Activated T-helper 1 cell treated with anti-CD3 and anti-CD28 coated beads, Interleukin-12 subunit alpha, Interleukin-12 subunit beta, Interleukin-2, Interleukin-4 antibody, amounts not matched to agents 30 ng/mL and 10 ng/mL and 1 ng/mL, durations not matched to agents 14 hours and 24 hours and 36 hours (primary cell): ENCODE results near the gene OLFML1. TPM values are rescaled to one million over a fixed set of nuclear protein-coding genes. Genes with fewer than 3 reads are reported as not detected.

ENCODE experiments used
- DNase-seq: peaks from one replicate; pipeline ENCODE4 v3.0.0; 2021; ENCODE audit warnings: low spot score
- H3K27ac Mint-ChIP-seq: one replicate; pipeline ENCODE4 v1.8.0; 2021; ENCODE audit warnings: mild to moderate bottlenecking, mixed read lengths
- H3K27me3 Mint-ChIP-seq: one replicate; pipeline ENCODE4 v1.8.0; 2022; ENCODE audit warnings: mild to moderate bottlenecking, moderate library complexity, mixed read lengths; ENCODE audit not compliant: insufficient read depth
- H3K36me3 Mint-ChIP-seq: one replicate; pipeline ENCODE4 v1.8.0; 2021; ENCODE audit warnings: low read depth, mixed read lengths
- H3K4me1 Mint-ChIP-seq: one replicate; pipeline ENCODE4 v1.8.0; 2021; ENCODE audit warnings: low read depth, mixed read lengths
- H3K4me3 Mint-ChIP-seq: one replicate; pipeline ENCODE4 v1.8.0; 2021; ENCODE audit warnings: mild to moderate bottlenecking, moderate library complexity, mixed read lengths
- H3K9me3 Mint-ChIP-seq: one replicate; pipeline ENCODE4 v1.8.0; 2021; ENCODE audit warnings: mixed read lengths
- intact Hi-C: fragments of 100-400 bp; cut with micrococcal nuclease; formaldehyde crosslinking; loops from one replicate; pipeline ENCODE4 v1.15.1; 2024
- total RNA-seq: library from RNA; stranded (reverse); gene quantifications from 2 replicates; pipeline ENCODE4 v1.2.3, GENCODE V29; 2022

OLFML1 gene
- total RNA-seq, 1 donor from 2014 or later: not detected

GRCh38 chr11:7546324-7546791 is 61.1 kb downstream of the OLFML1 start:
- Mint-ChIP-seq H3K36me3 (no peaks in the 10 kb centered on the region), H3K27ac (no peak overlapping the region), H3K27me3 (peaks cover 9% of the 10 kb centered on the region), H3K4me1 (no peaks in the 10 kb centered on the region), H3K9me3 (no peaks in the 10 kb centered on the region), H3K4me3 (no peak overlapping the region)
- no peak for DNase-seq
- intact Hi-C loops: no loop called here

- DNase-seq: no peak
- Mint-ChIP-seq H3K9me3 (no peaks in the 10 kb centered on the region), H3K27me3 (peaks cover 5% of the 10 kb centered on the region), H3K4me3 (no peak overlapping the region), H3K27ac (no peak overlapping the region), H3K36me3 (no peaks in the 10 kb centered on the region), H3K4me1 (no peaks in the 10 kb centered on the region)
- intact Hi-C loops: no loop called here
These were observed 62.4 kb downstream of the OLFML1 start for GRCh38 chr11:7547687-7548086.

GRCh38 chr11:7548659-7549274 is 63.5 kb downstream of the OLFML1 start:
- no peaks in the 10 kb centered on the region for H3K36me3 Mint-ChIP-seq
- no peaks in the 10 kb centered on the region for H3K9me3 Mint-ChIP-seq
- intact Hi-C loops: no loop called here
- H3K27ac Mint-ChIP-seq: no peak overlapping the region
- H3K27me3 Mint-ChIP-seq: no peaks in the 10 kb centered on the region
- H3K4me3 Mint-ChIP-seq: no peak overlapping the region
- no peaks in the 10 kb centered on the region for H3K4me1 Mint-ChIP-seq
- DNase-seq: no peak

- Mint-ChIP-seq H3K9me3 (no peaks in the 10 kb centered on the region), H3K27ac (no peak overlapping the region), H3K27me3 (no peaks in the 10 kb centered on the region), H3K4me3 (no peak overlapping the region), H3K36me3 (no peaks in the 10 kb centered on the region), H3K4me1 (no peaks in the 10 kb centered on the region)
- no peak for DNase-seq
- intact Hi-C loops: no loop called here
These were observed 64.4 kb downstream of the OLFML1 start for GRCh38 chr11:7549681-7550080.

GRCh38 chr11:7551571-7551970 is 66.3 kb downstream of the OLFML1 start:
- DNase-seq: no peak
- H3K4me3 Mint-ChIP-seq: no peak overlapping the region
- intact Hi-C loops: no loop called here

GRCh38 chr11:7552666-7553065 is 67.4 kb downstream of the OLFML1 start:
- DNase-seq: no peak
- intact Hi-C loops: no loop called here
- Mint-ChIP-seq H3K36me3 (no peaks in the 10 kb centered on the region), H3K4me1 (no peaks in the 10 kb centered on the region), H3K4me3 (no peak overlapping the region), H3K27ac (no peak overlapping the region), H3K9me3 (no peaks in the 10 kb centered on the region), H3K27me3 (peaks cover 2% of the 10 kb centered on the region)

More at GRCh38 chr11:7551571-7551970, 66.3 kb downstream of the OLFML1 start:
- no peaks in the 10 kb centered on the region for H3K9me3 Mint-ChIP-seq
- H3K27me3 Mint-ChIP-seq: peaks cover 2% of the 10 kb centered on the region
- no peaks in the 10 kb centered on the region for H3K36me3 Mint-ChIP-seq
- no peak overlapping the region for H3K27ac Mint-ChIP-seq
- no peaks in the 10 kb centered on the region for H3K4me1 Mint-ChIP-seq

GRCh38 chr11:7555052-7555699 is 69.9 kb downstream of the OLFML1 start:
- H3K4me3 Mint-ChIP-seq: no peak overlapping the region
- H3K27me3 Mint-ChIP-seq: peaks cover 4% of the 10 kb centered on the region
- H3K27ac Mint-ChIP-seq: no peak overlapping the region
- no peaks in the 10 kb centered on the region for H3K36me3 Mint-ChIP-seq
- no peaks in the 10 kb centered on the region for H3K9me3 Mint-ChIP-seq
- H3K4me1 Mint-ChIP-seq: no peaks in the 10 kb centered on the region
- no peak for DNase-seq
- intact Hi-C loops: no loop called here

GRCh38 chr11:7558046-7558445 is 72.7 kb downstream of the OLFML1 start:
- H3K9me3 Mint-ChIP-seq: no peaks in the 10 kb centered on the region
- peaks cover 4% of the 10 kb centered on the region for H3K27me3 Mint-ChIP-seq
- intact Hi-C loops: no loop called here
- H3K4me1 Mint-ChIP-seq: no peaks in the 10 kb centered on the region
- no peaks in the 10 kb centered on the region for H3K36me3 Mint-ChIP-seq
- DNase-seq: no peak
- no peak overlapping the region for H3K27ac Mint-ChIP-seq
- no peak overlapping the region for H3K4me3 Mint-ChIP-seq

- Mint-ChIP-seq H3K4me1 (no peaks in the 10 kb centered on the region), H3K4me3 (no peak overlapping the region), H3K27ac (no peak overlapping the region), H3K27me3 (peaks cover 4% of the 10 kb centered on the region), H3K9me3 (no peaks in the 10 kb centered on the region), H3K36me3 (no peaks in the 10 kb centered on the region)
- no peak for DNase-seq
- intact Hi-C loops: no loop called here
These were observed 74.3 kb downstream of the OLFML1 start for GRCh38 chr11:7559398-7560283.

Other genes starting within 250 kb of the OLFML1 start
- not detected in 2 replicates for gene SYT9, start 233.6 kb upstream of the OLFML1 start, total RNA-seq
- 0.62 and 2.9 TPM in 2 replicates for gene PPFIBP2, start 28.5 kb downstream of the OLFML1 start, total RNA-seq
- gene CYB5R2, start 188.0 kb downstream of the OLFML1 start, total RNA-seq: 2.8 and 3.0 TPM in 2 replicates
- gene OVCH2, start 221.0 kb downstream of the OLFML1 start, total RNA-seq: not detected in 2 replicates